Ramos (cell line): Measurements from ENCODE around the gene TAF4.
"Not testable (repeated sequence)": the region's sequence is repeated elsewhere in the genome, so short reads cannot be mapped to it uniquely, and the experiment has no call there.

Source experiments
- in situ Hi-C: fragments of 300-500 bp; cut with MboI; formaldehyde crosslinking; loops from one replicate; pipeline ENCODE4 v1.14.3; 2022; ENCODE audit warnings: low sequenced_read_pairs; ENCODE audit not compliant: unreplicated experiment

Gene TAF4

GRCh38 chr20:62080249-62080990 is 14.7 kb upstream of the TAF4 start:
- in situ Hi-C loops, result no loop called here

- in situ Hi-C loops, result no loop called here
These were observed 13.5 kb upstream of the TAF4 start for GRCh38 chr20:62079166-62079565.

- in situ Hi-C loops, result no loop called here
These were observed 7.6 kb upstream of the TAF4 start for GRCh38 chr20:62073323-62073722.

- in situ Hi-C loops, result not testable (repeated sequence)
These were observed 6.2 kb upstream of the TAF4 start for GRCh38 chr20:62071669-62072430.

- in situ Hi-C loops, result no loop called here
These were observed 4.1 kb upstream of the TAF4 start for GRCh38 chr20:62069741-62070216.

GRCh38 chr20:62068997-62069396 is 3.3 kb upstream of the TAF4 start:
- in situ Hi-C loops, result no loop called here

- in situ Hi-C loops, result no loop called here
These were observed 2.0 kb upstream of the TAF4 start for GRCh38 chr20:62067547-62068260.

GRCh38 chr20:62066983-62067433 is 1.3 kb upstream of the TAF4 start:
- in situ Hi-C loops, result no loop called here

GRCh38 chr20:62066339-62066982 is 780 bp upstream of the TAF4 start:
- in situ Hi-C loops, result no loop called here

GRCh38 chr20:62064770-62065673 is 659 bp downstream of the TAF4 start:
- in situ Hi-C loops, result no loop called here

- in situ Hi-C loops, result no loop called here
These were observed 1.5 kb downstream of the TAF4 start for GRCh38 chr20:62063981-62064769.

- in situ Hi-C loops, result no loop called here
These were observed 2.2 kb downstream of the TAF4 start for GRCh38 chr20:62063315-62063980.

GRCh38 chr20:62062661-62063314 is 2.9 kb downstream of the TAF4 start:
- in situ Hi-C loops, result no loop called here

- in situ Hi-C loops, result no loop called here
These were observed 3.7 kb downstream of the TAF4 start for GRCh38 chr20:62061851-62062423.

- in situ Hi-C loops, result no loop called here
These were observed 4.8 kb downstream of the TAF4 start for GRCh38 chr20:62060631-62061541.

- in situ Hi-C loops, result no loop called here
These were observed 5.6 kb downstream of the TAF4 start for GRCh38 chr20:62059920-62060630.
